HG02678 (cell line): Measurements from ENCODE around the gene SLC22A7.

Experiments
- ATAC-seq: cut with Tn5 transposase; IDR thresholded peaks from one replicate; pipeline ENCODE4 v1.9.1; 2021; ENCODE audit warnings: mild to moderate bottlenecking, moderate library complexity; ENCODE audit not compliant: unreplicated experiment

Gene SLC22A7

GRCh38 chr6:43282636-43283513 is 15.2 kb upstream of the SLC22A7 start:
- no peak for ATAC-seq

GRCh38 chr6:43283514-43283901 is 14.6 kb upstream of the SLC22A7 start:
- no peak for ATAC-seq

- no peak for ATAC-seq
Measured at GRCh38 chr6:43283905-43284304, 14.2 kb upstream of the SLC22A7 start.

- no peak for ATAC-seq
Measured at GRCh38 chr6:43284991-43285781, 12.9 kb upstream of the SLC22A7 start.

GRCh38 chr6:43285832-43286231 is 12.2 kb upstream of the SLC22A7 start:
- ATAC-seq: no peak

GRCh38 chr6:43286456-43286979 is 11.5 kb upstream of the SLC22A7 start:
- no peak for ATAC-seq

- ATAC-seq: no peak
Measured at GRCh38 chr6:43286980-43287716, 10.9 kb upstream of the SLC22A7 start.

- ATAC-seq: no peak
Measured at GRCh38 chr6:43287717-43288679, 10.1 kb upstream of the SLC22A7 start.

GRCh38 chr6:43290339-43290904 is 7.6 kb upstream of the SLC22A7 start:
- no peak for ATAC-seq

- no peak for ATAC-seq
Measured at GRCh38 chr6:43290905-43291355, 7.1 kb upstream of the SLC22A7 start.

- ATAC-seq: no peak
Measured at GRCh38 chr6:43291708-43292107, 6.4 kb upstream of the SLC22A7 start.

GRCh38 chr6:43292341-43292740 is 5.7 kb upstream of the SLC22A7 start:
- ATAC-seq: no peak

- no peak for ATAC-seq
Measured at GRCh38 chr6:43292763-43293318, 5.2 kb upstream of the SLC22A7 start.

GRCh38 chr6:43293698-43294097 is 4.4 kb upstream of the SLC22A7 start:
- no peak for ATAC-seq

GRCh38 chr6:43294536-43294935 is 3.5 kb upstream of the SLC22A7 start:
- no peak for ATAC-seq

- ATAC-seq: no peak
Measured at GRCh38 chr6:43295456-43295855, 2.6 kb upstream of the SLC22A7 start.

- no peak for ATAC-seq
Measured at GRCh38 chr6:43296780-43297497, 1.1 kb upstream of the SLC22A7 start.

- ATAC-seq: no peak
Measured at GRCh38 chr6:43298565-43299337, 691 bp downstream of the SLC22A7 start.
